ENCODE measurements around the gene PDS5B.
"Not testable (repeated sequence)": the region's sequence is repeated elsewhere in the genome, so short reads cannot be mapped to it uniquely, and the experiment has no call there.

The PDS5B gene

DNA sequence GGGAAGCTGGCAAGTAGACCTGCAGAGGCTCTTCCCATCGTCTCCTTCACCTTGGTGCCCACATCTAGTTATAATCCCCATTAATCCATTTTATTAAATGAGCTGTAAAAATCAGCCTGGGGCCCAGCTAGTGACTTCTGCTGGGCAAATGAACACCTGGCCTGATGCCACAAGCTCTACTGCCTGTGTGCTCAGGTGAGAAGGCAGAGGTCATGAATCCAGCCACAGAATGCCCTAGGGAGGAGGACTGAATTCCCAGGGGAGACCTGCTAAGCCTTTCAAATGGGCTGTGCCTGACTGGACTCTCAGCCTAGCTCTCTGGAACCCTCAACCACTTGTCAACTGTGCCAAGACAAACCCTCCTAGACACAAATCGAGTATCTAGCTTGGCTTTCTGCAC is 74.0 kb downstream of the PDS5B start:
- no peak for DNase-seq

- DNase-seq, result no peak
Measured at GRCh38 chr13:32661685-32662084, 75.4 kb downstream of the PDS5B start.

GRCh38 chr13:32663660-32664059 is 77.4 kb downstream of the PDS5B start:
- no peak for DNase-seq

- DNase-seq, result no peak
Measured at GRCh38 chr13:32666990-32667571, 80.8 kb downstream of the PDS5B start.

GRCh38 chr13:32669030-32669646 is 82.9 kb downstream of the PDS5B start:
- peak; percentile 50 for DNase-seq

- no peak for DNase-seq
Measured at GRCh38 chr13:32674503-32674902, 88.3 kb downstream of the PDS5B start.

DNA sequence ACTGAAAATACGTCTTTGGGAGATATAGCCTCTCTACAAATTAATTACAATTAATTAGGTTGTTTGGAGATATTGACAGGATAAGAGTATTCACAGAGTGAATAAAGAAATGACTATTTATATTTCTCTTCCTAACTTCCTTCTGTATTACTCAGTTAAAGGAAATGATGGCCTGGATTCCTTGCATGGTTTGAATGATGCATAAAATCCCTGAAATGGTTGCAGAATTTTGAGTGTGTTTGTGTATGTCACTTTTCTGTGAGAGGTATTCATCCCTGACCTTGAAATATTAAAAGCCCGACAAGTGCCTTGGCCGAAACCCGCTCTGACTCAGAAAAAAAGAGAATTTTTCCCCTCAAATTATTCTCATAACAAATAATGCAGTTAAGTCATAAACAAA is 90.0 kb downstream of the PDS5B start:
- no peak for DNase-seq

- no peak for DNase-seq
Measured at GRCh38 chr13:32682130-32682529, 95.9 kb downstream of the PDS5B start.

- no peak for DNase-seq
Measured at GRCh38 chr13:32682740-32683139, 96.5 kb downstream of the PDS5B start.

DNA sequence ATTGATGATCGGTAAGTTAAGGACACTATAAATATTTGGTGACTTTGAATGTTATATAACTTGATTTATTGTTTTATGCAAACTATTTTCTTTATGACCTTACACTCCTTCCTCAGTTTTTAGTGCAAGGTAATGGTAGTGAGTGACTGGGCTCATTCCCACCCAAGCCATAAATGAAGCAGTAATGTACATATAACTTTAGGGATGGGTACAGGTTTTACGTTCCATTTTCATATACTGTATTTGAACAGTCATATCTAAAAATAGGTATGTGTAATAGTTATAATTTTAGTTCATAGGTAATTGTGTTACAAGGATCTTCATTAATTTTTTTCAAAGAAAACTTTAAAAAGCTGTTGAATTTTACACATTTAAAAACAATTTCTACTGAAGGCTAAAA is 101.0 kb downstream of the PDS5B start:
- DNase-seq, result no peak

- DNase-seq, result no peak
Measured at GRCh38 chr13:32695602-32696250, 109.5 kb downstream of the PDS5B start.

GRCh38 chr13:32707471-32707870 is 121.2 kb downstream of the PDS5B start:
- DNase-seq, result no peak

GRCh38 chr13:32713397-32713796 is 127.1 kb downstream of the PDS5B start:
- no peak for DNase-seq

- DNase-seq, result not testable (repeated sequence)
Measured at GRCh38 chr13:32716201-32716600, 129.9 kb downstream of the PDS5B start.

DNA sequence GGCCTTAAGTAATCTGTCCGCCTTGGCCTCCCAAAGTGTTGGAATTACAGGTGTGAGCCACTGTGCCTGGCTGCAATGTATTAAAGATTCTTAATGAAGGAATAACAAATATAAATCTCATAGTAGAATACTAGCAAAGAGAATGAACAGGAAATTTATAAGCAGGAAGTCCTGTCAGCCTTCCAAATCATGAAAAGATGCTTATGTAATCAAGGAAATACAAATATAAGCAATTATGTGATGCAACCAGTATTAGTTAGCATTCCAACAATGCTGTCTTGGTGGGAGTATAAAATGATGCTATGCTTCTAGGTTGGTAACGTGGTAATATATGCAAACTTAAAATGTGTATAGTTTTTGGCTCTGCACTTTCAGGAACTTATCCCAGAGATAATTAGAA is 133.8 kb downstream of the PDS5B start:
- no peak for DNase-seq

DNA sequence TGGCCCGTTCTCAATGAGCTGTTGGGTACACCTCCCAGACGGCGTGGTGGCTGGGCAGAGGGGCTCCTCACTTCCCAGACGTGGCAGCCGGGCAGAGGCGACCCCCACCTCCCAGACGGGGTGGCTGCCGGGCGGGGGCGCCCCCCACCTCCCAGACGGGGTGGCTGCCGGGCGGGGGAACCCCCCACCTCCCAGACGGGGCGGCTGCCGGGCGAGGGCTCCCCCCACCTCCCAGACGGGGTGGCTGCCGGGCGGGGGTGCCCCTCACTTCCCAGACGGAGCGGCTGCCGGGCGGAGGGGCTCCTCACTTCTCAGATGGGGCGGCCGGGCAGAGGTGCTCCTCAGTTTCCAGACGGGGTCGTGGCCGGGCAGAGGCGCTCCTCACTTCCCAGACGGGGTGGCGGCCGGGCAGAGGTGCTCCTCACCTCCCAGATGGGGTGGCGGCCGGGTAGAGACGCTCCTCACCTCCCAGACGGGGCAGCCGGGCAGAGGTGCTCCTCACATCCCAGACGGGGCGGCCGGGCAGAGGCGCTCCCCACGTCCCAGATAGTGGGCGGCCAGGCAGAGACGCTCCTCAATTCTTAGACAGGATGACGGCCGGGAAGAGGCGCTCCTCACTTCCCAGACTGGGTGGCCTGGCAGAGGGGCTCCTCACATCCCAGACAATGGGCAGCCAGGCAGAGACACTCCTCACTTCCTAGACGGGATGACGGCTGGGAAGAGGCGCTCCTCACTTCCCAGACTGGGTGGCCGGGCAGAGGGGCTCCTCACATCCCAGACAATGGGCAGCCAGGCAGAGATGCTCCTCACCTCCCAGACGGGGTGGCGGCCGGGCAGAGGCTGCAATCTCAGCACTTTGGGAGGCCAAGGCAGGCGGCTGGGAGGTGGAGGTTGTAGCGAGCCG is 135.1 kb downstream of the PDS5B start:
- not testable (repeated sequence) for DNase-seq

- no peak for DNase-seq
Measured at GRCh38 chr13:32722340-32722739, 136.1 kb downstream of the PDS5B start.

DNA sequence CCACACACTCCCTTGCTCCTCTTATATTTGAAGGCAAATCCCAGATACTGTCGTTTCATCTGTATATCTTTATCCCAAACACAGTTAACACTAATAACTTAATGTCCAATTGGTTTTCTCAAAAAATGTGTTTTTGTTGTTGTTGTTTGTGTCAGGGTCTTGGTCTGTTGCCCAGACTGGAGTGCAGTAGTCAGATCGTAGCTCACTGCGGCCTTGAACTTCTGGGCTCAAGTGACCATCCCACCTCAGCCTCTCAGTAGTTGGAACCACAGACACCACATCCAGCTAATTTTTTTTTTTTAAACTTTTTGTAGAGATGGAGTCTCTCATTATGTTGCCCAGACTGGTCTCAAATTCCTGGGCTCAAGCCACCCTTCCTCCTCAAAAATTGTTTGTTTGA is 137.7 kb downstream of the PDS5B start:
- no peak for DNase-seq

GRCh38 chr13:32726374-32727037 is 140.3 kb downstream of the PDS5B start:
- no peak for DNase-seq

- no peak for DNase-seq
Measured at GRCh38 chr13:32728327-32728726, 142.1 kb downstream of the PDS5B start.

GRCh38 chr13:32729097-32729496 is 142.8 kb downstream of the PDS5B start:
- DNase-seq, result not testable (repeated sequence)

GRCh38 chr13:32731074-32731473 is 144.8 kb downstream of the PDS5B start:
- no peak for DNase-seq

DNA sequence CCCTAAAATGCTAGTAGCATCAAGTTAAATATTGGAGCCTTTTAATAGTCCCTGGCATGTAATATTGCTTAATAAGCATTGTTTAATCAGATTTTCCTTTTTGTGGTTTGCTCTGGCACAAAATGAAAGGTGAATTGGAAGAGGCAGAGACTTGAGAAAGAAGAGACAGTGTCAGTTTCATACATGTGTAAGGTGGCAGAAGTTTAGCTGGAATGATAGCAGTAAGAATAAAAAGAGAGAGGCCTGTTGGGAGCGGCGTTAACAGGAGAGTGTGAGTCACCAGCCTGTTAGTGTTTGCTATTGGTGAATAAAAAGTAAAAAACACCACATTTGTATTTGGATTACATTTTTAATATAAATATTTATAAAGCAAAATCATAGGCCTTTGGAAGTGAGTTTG is 145.3 kb downstream of the PDS5B start:
- DNase-seq, result peak; percentile 39

Data from activated CD4-positive, alpha-beta T cell treated with anti-CD3 and anti-CD28 coated beads, Interleukin-2, Interleukin-6, amounts not matched to agents 100 ng/mL and 50 ng/mL, durations not matched to agents 16 hours and 8 hours (primary cell).